HEK293 (cell line): Measurements from ENCODE around the gene MRPS27.

Experiments used
- CTCF ChIP-seq: fragments of 450-650 bp; formaldehyde crosslinking; IDR thresholded peaks from 2 replicates; pipeline ENCODE4 v1.5.1; 2016; ENCODE audit warnings: missing biosample characterization, missing genetic modification characterization
- KLF17 ChIP-seq: fragments of 450-650 bp; formaldehyde crosslinking; IDR thresholded peaks from 2 replicates; pipeline ENCODE4 v1.5.1; 2016; ENCODE audit warnings: missing biosample characterization, missing genetic modification characterization
- MZF1 ChIP-seq: fragments of 450-650 bp; formaldehyde crosslinking; IDR thresholded peaks from 2 replicates; pipeline ENCODE4 v1.5.1; 2017; ENCODE audit warnings: missing biosample characterization, missing genetic modification characterization, borderline replicate concordance
- PRDM10 ChIP-seq: fragments of 450-650 bp; formaldehyde crosslinking; IDR thresholded peaks from 2 replicates; pipeline ENCODE4 v1.5.1; 2016; ENCODE audit warnings: missing biosample characterization, missing genetic modification characterization
- ZFP69B ChIP-seq: fragments of 450-650 bp; formaldehyde crosslinking; IDR thresholded peaks from 2 replicates; pipeline ENCODE4 v1.5.1; 2016; ENCODE audit warnings: missing biosample characterization, missing genetic modification characterization
- ZNF148 ChIP-seq: fragments of 450-650 bp; formaldehyde crosslinking; IDR thresholded peaks from 2 replicates; pipeline ENCODE4 v1.5.0; 2017; ENCODE audit warnings: missing biosample characterization, missing genetic modification characterization, borderline replicate concordance
- ZNF248 ChIP-seq: fragments of 450-650 bp; formaldehyde crosslinking; IDR thresholded peaks from 2 replicates; pipeline ENCODE4 v1.5.1; 2017; ENCODE audit warnings: missing biosample characterization, missing genetic modification characterization
- ZNF501 ChIP-seq: fragments of 450-650 bp; formaldehyde crosslinking; IDR thresholded peaks from 2 replicates; pipeline ENCODE4 v1.5.1; 2016; ENCODE audit warnings: missing biosample characterization, missing genetic modification characterization
- ZNF585B ChIP-seq: fragments of 450-650 bp; formaldehyde crosslinking; IDR thresholded peaks from 2 replicates; pipeline ENCODE4 v1.5.1; 2016; ENCODE audit warnings: missing biosample characterization, missing genetic modification characterization

- TF ChIP-seq CTCF (no peak), ZNF148 (tag by site-specific recombination) (no peak), ZFP69B (tag by site-specific recombination) (no peak), PRDM10 (tag by site-specific recombination) (no peak), ZNF585B (tag by site-specific recombination) (no peak), ZNF501 (tag by site-specific recombination) (no peak), ZNF248 (tag by site-specific recombination) (no peak), KLF17 (tag by site-specific recombination) (no peak), MZF1 (no peak)
Measured at GRCh38 chr5:72295539-72295938, 24.5 kb downstream of the MRPS27 start.
